ENCODE results near the gene ICA1.

The ICA1 gene

GRCh38 chr7:8228766-8229674 lies 32.9 kb downstream of the ICA1 start:
- H3K27ac ChIP-seq (ENCODE audit: insufficient read depth, low read length, poor library complexity, severe bottlenecking) = no peak overlapping the region
- no peaks in the 10 kb centered on the region for H3K36me3 ChIP-seq (ENCODE audit: control insufficient read depth, insufficient read depth, low read length)
- H3K4me3 ChIP-seq (ENCODE audit: insufficient read depth, low read depth, low read length, poor library complexity, severe bottlenecking) = no peak overlapping the region
- no peak for DNase-seq
- H3K4me1 ChIP-seq (ENCODE audit: control insufficient read depth, insufficient read depth, low read length, poor library complexity, severe bottlenecking) = no peaks in the 10 kb centered on the region
- no peaks in the 10 kb centered on the region for H3K27me3 ChIP-seq (replicated peaks; ENCODE audit: control insufficient read depth, insufficient read depth, low read length, poor library complexity, severe bottlenecking)
- no peaks in the 10 kb centered on the region for H3K9me3 ChIP-seq (ENCODE audit: control insufficient read depth, low read length)

- Histone ChIP-seq H3K9me3 (ENCODE audit: control insufficient read depth, low read length) (no peaks in the 10 kb centered on the region), H3K4me3 (ENCODE audit: insufficient read depth, low read depth, low read length, poor library complexity, severe bottlenecking) (no peak overlapping the region), H3K36me3 (ENCODE audit: control insufficient read depth, insufficient read depth, low read length) (no peaks in the 10 kb centered on the region), H3K27ac (ENCODE audit: insufficient read depth, low read length, poor library complexity, severe bottlenecking) (no peak overlapping the region), H3K4me1 (ENCODE audit: control insufficient read depth, insufficient read depth, low read length, poor library complexity, severe bottlenecking) (no peaks in the 10 kb centered on the region), H3K27me3 (replicated peaks; ENCODE audit: control insufficient read depth, insufficient read depth, low read length, poor library complexity, severe bottlenecking) (no peaks in the 10 kb centered on the region)
- DNase-seq = no peak
Measured at GRCh38 chr7:8228068-8228467, 33.9 kb downstream of the ICA1 start.

GRCh38 chr7:8227261-8227660 lies 34.7 kb downstream of the ICA1 start:
- no peak for DNase-seq
- Histone ChIP-seq H3K36me3 (ENCODE audit: control insufficient read depth, insufficient read depth, low read length) (no peaks in the 10 kb centered on the region), H3K27me3 (replicated peaks; ENCODE audit: control insufficient read depth, insufficient read depth, low read length, poor library complexity, severe bottlenecking) (no peaks in the 10 kb centered on the region), H3K4me1 (ENCODE audit: control insufficient read depth, insufficient read depth, low read length, poor library complexity, severe bottlenecking) (no peaks in the 10 kb centered on the region), H3K9me3 (ENCODE audit: control insufficient read depth, low read length) (no peaks in the 10 kb centered on the region), H3K27ac (ENCODE audit: insufficient read depth, low read length, poor library complexity, severe bottlenecking) (no peak overlapping the region), H3K4me3 (ENCODE audit: insufficient read depth, low read depth, low read length, poor library complexity, severe bottlenecking) (no peak overlapping the region)

GRCh38 chr7:8226501-8226900 lies 35.5 kb downstream of the ICA1 start:
- no peaks in the 10 kb centered on the region for H3K36me3 ChIP-seq (ENCODE audit: control insufficient read depth, insufficient read depth, low read length)
- no peak overlapping the region for H3K4me3 ChIP-seq (ENCODE audit: insufficient read depth, low read depth, low read length, poor library complexity, severe bottlenecking)

GRCh38 chr7:8221567-8221966 lies 40.4 kb downstream of the ICA1 start:
- H3K4me3 ChIP-seq (ENCODE audit: insufficient read depth, low read depth, low read length, poor library complexity, severe bottlenecking) = no peak overlapping the region
- no peaks in the 10 kb centered on the region for H3K27me3 ChIP-seq (replicated peaks; ENCODE audit: control insufficient read depth, insufficient read depth, low read length, poor library complexity, severe bottlenecking)
- DNase-seq = no peak
- no peaks in the 10 kb centered on the region for H3K4me1 ChIP-seq (ENCODE audit: control insufficient read depth, insufficient read depth, low read length, poor library complexity, severe bottlenecking)
- H3K27ac ChIP-seq (ENCODE audit: insufficient read depth, low read length, poor library complexity, severe bottlenecking) = no peak overlapping the region
- no peaks in the 10 kb centered on the region for H3K36me3 ChIP-seq (ENCODE audit: control insufficient read depth, insufficient read depth, low read length)
- H3K9me3 ChIP-seq (ENCODE audit: control insufficient read depth, low read length) = no peaks in the 10 kb centered on the region

More at GRCh38 chr7:8226501-8226900, 35.5 kb downstream of the ICA1 start:
- DNase-seq = no peak
- Histone ChIP-seq H3K9me3 (ENCODE audit: control insufficient read depth, low read length) (no peaks in the 10 kb centered on the region), H3K27ac (ENCODE audit: insufficient read depth, low read length, poor library complexity, severe bottlenecking) (no peak overlapping the region), H3K4me1 (ENCODE audit: control insufficient read depth, insufficient read depth, low read length, poor library complexity, severe bottlenecking) (no peaks in the 10 kb centered on the region), H3K27me3 (replicated peaks; ENCODE audit: control insufficient read depth, insufficient read depth, low read length, poor library complexity, severe bottlenecking) (no peaks in the 10 kb centered on the region)

- Histone ChIP-seq H3K36me3 (ENCODE audit: control insufficient read depth, insufficient read depth, low read length) (no peaks in the 10 kb centered on the region), H3K27me3 (replicated peaks; ENCODE audit: control insufficient read depth, insufficient read depth, low read length, poor library complexity, severe bottlenecking) (no peaks in the 10 kb centered on the region), H3K9me3 (ENCODE audit: control insufficient read depth, low read length) (no peaks in the 10 kb centered on the region), H3K4me1 (ENCODE audit: control insufficient read depth, insufficient read depth, low read length, poor library complexity, severe bottlenecking) (no peaks in the 10 kb centered on the region), H3K27ac (ENCODE audit: insufficient read depth, low read length, poor library complexity, severe bottlenecking) (no peak overlapping the region), H3K4me3 (ENCODE audit: insufficient read depth, low read depth, low read length, poor library complexity, severe bottlenecking) (no peak overlapping the region)
- DNase-seq = no peak
Measured at GRCh38 chr7:8221101-8221495, 40.9 kb downstream of the ICA1 start.

- Histone ChIP-seq H3K27ac (ENCODE audit: insufficient read depth, low read length, poor library complexity, severe bottlenecking) (no peak overlapping the region), H3K36me3 (ENCODE audit: control insufficient read depth, insufficient read depth, low read length) (no peaks in the 10 kb centered on the region)
- no peak for DNase-seq
Measured at GRCh38 chr7:8220376-8221100, 41.4 kb downstream of the ICA1 start.

GRCh38 chr7:8217200-8218068 lies 44.5 kb downstream of the ICA1 start:
- Histone ChIP-seq H3K4me1 (ENCODE audit: control insufficient read depth, insufficient read depth, low read length, poor library complexity, severe bottlenecking) (no peaks in the 10 kb centered on the region), H3K9me3 (ENCODE audit: control insufficient read depth, low read length) (no peaks in the 10 kb centered on the region), H3K4me3 (ENCODE audit: insufficient read depth, low read depth, low read length, poor library complexity, severe bottlenecking) (no peak overlapping the region), H3K36me3 (ENCODE audit: control insufficient read depth, insufficient read depth, low read length) (no peaks in the 10 kb centered on the region), H3K27ac (ENCODE audit: insufficient read depth, low read length, poor library complexity, severe bottlenecking) (no peak overlapping the region), H3K27me3 (replicated peaks; ENCODE audit: control insufficient read depth, insufficient read depth, low read length, poor library complexity, severe bottlenecking) (no peaks in the 10 kb centered on the region)
- no peak for DNase-seq

More at GRCh38 chr7:8220376-8221100, 41.4 kb downstream of the ICA1 start:
- Histone ChIP-seq H3K4me3 (ENCODE audit: insufficient read depth, low read depth, low read length, poor library complexity, severe bottlenecking) (no peak overlapping the region), H3K9me3 (ENCODE audit: control insufficient read depth, low read length) (no peaks in the 10 kb centered on the region), H3K4me1 (ENCODE audit: control insufficient read depth, insufficient read depth, low read length, poor library complexity, severe bottlenecking) (no peaks in the 10 kb centered on the region), H3K27me3 (replicated peaks; ENCODE audit: control insufficient read depth, insufficient read depth, low read length, poor library complexity, severe bottlenecking) (no peaks in the 10 kb centered on the region)

- H3K27ac ChIP-seq (ENCODE audit: insufficient read depth, low read length, poor library complexity, severe bottlenecking) = no peak overlapping the region
- no peak overlapping the region for H3K4me3 ChIP-seq (ENCODE audit: insufficient read depth, low read depth, low read length, poor library complexity, severe bottlenecking)
- no peaks in the 10 kb centered on the region for H3K4me1 ChIP-seq (ENCODE audit: control insufficient read depth, insufficient read depth, low read length, poor library complexity, severe bottlenecking)
- H3K36me3 ChIP-seq (ENCODE audit: control insufficient read depth, insufficient read depth, low read length) = no peaks in the 10 kb centered on the region
- no peaks in the 10 kb centered on the region for H3K27me3 ChIP-seq (replicated peaks; ENCODE audit: control insufficient read depth, insufficient read depth, low read length, poor library complexity, severe bottlenecking)
- H3K9me3 ChIP-seq (ENCODE audit: control insufficient read depth, low read length) = no peaks in the 10 kb centered on the region
- no peak for DNase-seq
Measured at GRCh38 chr7:8216334-8216690, 45.7 kb downstream of the ICA1 start.

All from effector memory CD4-positive, alpha-beta T cell (primary cell).